Memory B cell (primary cell): ENCODE data around the gene TMEM131L.
"Not testable (repeated sequence)": the region's sequence is repeated elsewhere in the genome, so short reads cannot be mapped to it uniquely, and the experiment has no call there.

ENCODE experiments used
- ATAC-seq: fragments of 150-1000 bp; cut with Tn5 transposase; 2 replicates; pipeline ENCODE4 v1.10.0; 2021; ENCODE audit warnings: low read depth, mild to moderate bottlenecking, moderate library complexity
- DNase-seq, 2 donors: peaks; one replicate each; pipeline ENCODE4 v3.0.0; 2022; ENCODE audit warnings: low spot score in 2 of 2
- H3K27ac Mint-ChIP-seq: one replicate; pipeline ENCODE4 v1.8.0; 2022; ENCODE audit warnings: mild to moderate bottlenecking, moderate library complexity, mixed read lengths
- H3K27me3 Mint-ChIP-seq: one replicate; pipeline ENCODE4 v1.8.0; 2022; ENCODE audit warnings: mixed read lengths
- H3K36me3 Mint-ChIP-seq: one replicate; pipeline ENCODE4 v1.8.0; 2022; ENCODE audit warnings: mild to moderate bottlenecking, mixed read lengths
- H3K4me1 Mint-ChIP-seq: one replicate; pipeline ENCODE4 v1.8.0; 2022; ENCODE audit warnings: mixed read lengths
- H3K4me3 Mint-ChIP-seq: one replicate; pipeline ENCODE4 v1.8.0; 2022; ENCODE audit warnings: mild to moderate bottlenecking, moderate library complexity, mixed read lengths
- H3K9me3 Mint-ChIP-seq: one replicate; pipeline ENCODE4 v1.8.0; 2022; ENCODE audit warnings: mixed read lengths

Gene TMEM131L

DNA sequence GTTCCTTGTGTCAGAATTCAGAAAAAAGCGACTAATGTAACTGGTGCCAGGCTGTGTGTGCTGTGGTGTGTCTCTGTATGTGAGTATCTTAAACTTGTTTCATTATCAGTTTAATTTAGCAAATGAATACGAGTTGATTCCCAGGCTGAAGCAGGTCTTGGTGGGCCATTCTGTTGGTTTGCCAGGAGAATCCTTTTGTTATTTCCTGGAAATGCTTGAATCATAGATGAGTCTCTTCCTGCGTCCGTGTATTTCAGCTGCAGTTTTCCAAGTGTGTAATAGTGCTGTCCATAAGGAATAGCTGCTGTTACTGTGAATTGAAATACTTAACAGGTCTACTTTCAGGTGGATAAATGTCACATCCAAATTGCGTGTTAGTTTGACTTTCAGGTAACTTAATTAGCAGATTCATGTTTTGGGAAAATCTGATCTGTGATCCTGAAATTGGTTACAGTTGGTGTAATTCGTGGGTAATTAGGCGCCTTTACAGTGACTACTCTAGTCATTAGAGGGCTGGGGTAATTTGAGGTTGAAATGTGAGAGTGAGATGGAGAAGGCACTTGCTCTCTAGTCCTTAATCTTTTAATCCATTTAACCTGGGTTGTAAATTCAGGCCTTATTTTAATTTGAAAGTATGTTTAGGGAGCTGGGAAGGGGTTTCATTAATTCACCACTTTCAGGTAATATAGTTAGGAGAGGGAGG, 23.8 kb downstream of the TMEM131L start:
- H3K27me3 Mint-ChIP-seq: no peaks in the 10 kb centered on the region
- H3K9me3 Mint-ChIP-seq: no peaks in the 10 kb centered on the region
- ATAC-seq (no peak), DNase-seq (no peak)
- H3K4me1 Mint-ChIP-seq: peaks cover 64% of the 10 kb centered on the region
- peak overlapping the region; percentile 81 for H3K4me3 Mint-ChIP-seq
- H3K36me3 Mint-ChIP-seq: peaks cover 10% of the 10 kb centered on the region
- H3K27ac Mint-ChIP-seq: peak overlapping the region; percentile 93

- Mint-ChIP-seq H3K9me3 (no peaks in the 10 kb centered on the region), H3K27me3 (no peaks in the 10 kb centered on the region), H3K36me3 (peaks cover 10% of the 10 kb centered on the region), H3K27ac (peak overlapping the region; percentile 93), H3K4me3 (peak overlapping the region; percentile 81), H3K4me1 (peaks cover 65% of the 10 kb centered on the region)
- ATAC-seq: no peak
- DNase-seq: no peak
Measured at GRCh38 chr4:153490985-153491483, 24.9 kb downstream of the TMEM131L start.

DNA sequence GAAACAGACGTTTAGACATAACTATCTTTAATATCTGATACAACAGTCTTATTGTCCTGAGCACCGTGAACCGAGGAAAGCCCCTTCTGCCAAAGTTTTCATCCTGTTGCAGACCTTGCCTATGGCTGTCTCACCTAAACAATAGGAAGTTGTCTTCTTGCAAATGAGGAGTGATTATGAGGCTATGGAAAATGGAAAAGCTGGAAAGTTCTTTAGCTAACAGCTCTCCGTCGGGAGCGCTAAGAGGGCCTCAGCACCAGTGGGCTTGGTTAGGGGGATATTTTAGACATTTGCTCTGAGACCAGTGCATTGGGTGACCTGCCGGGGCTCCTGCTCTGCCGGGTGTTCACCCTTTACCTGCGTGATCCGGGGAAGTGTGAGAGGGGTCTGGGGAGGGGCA, 28.4 kb downstream of the TMEM131L start:
- Mint-ChIP-seq H3K4me3 (peak overlapping the region; percentile 68), H3K27ac (peak overlapping the region; percentile 89), H3K9me3 (no peaks in the 10 kb centered on the region), H3K36me3 (peaks cover 13% of the 10 kb centered on the region), H3K27me3 (no peaks in the 10 kb centered on the region), H3K4me1 (peaks cover 68% of the 10 kb centered on the region)
- no peak for ATAC-seq
- DNase-seq: no peak

DNA sequence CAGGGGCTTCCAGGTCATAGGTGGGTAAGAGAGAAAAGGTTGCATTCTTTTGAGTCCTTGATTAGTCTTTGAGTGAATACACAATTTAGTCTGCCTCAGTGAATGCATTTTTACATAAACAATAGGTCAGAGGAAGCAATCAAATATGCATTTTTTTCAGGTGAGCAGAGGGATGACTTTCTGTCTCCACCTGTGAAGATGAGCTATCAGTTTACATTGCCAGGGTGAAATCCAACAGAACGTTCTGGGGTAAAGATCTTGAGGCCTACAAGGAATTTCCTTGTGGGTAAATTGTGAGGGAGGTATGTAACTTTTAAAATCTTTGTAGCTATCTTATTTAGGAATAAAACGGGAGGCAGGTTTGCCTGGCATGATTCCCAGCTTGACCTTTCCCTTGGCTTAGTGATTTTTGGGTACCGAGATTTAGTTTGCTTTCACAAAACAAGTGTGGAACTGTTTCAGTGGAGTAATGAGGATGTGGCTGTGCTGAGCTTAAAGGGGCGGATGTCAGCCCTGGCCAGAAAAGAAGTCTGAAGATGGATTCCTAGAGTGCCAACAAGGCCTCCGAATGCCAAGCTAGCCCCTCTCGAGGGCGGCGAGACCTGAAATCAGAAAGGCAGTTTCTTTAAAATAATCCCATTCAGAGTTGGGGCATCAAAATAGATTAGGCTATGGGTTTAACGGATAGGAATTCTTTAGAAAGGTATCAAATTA, 29.5 kb downstream of the TMEM131L start:
- Mint-ChIP-seq H3K4me3 (peak overlapping the region; percentile 47), H3K36me3 (peaks cover 16% of the 10 kb centered on the region), H3K27me3 (no peaks in the 10 kb centered on the region), H3K9me3 (no peaks in the 10 kb centered on the region), H3K4me1 (peaks cover 70% of the 10 kb centered on the region), H3K27ac (peak overlapping the region; percentile 89)
- DNase-seq (no peak), ATAC-seq (no peak)

- DNase-seq: no peak
- Mint-ChIP-seq H3K27me3 (no peaks in the 10 kb centered on the region), H3K27ac (peak overlapping the region; percentile 89), H3K9me3 (no peaks in the 10 kb centered on the region), H3K36me3 (peaks cover 16% of the 10 kb centered on the region), H3K4me1 (peaks cover 71% of the 10 kb centered on the region), H3K4me3 (peak overlapping the region; percentile 50)
- ATAC-seq: peak; percentile 44
Measured at GRCh38 chr4:153497091-153497531, 31.0 kb downstream of the TMEM131L start.

- peaks cover 72% of the 10 kb centered on the region for H3K4me1 Mint-ChIP-seq
- ATAC-seq (peak; percentile 86), DNase-seq (no peak)
- H3K27me3 Mint-ChIP-seq: no peaks in the 10 kb centered on the region
- H3K27ac Mint-ChIP-seq: peak overlapping the region; percentile 89
- H3K4me3 Mint-ChIP-seq: peak overlapping the region; percentile 52
- no peaks in the 10 kb centered on the region for H3K9me3 Mint-ChIP-seq
- peaks cover 12% of the 10 kb centered on the region for H3K36me3 Mint-ChIP-seq
Measured at GRCh38 chr4:153497988-153498967, 32.1 kb downstream of the TMEM131L start.

DNA sequence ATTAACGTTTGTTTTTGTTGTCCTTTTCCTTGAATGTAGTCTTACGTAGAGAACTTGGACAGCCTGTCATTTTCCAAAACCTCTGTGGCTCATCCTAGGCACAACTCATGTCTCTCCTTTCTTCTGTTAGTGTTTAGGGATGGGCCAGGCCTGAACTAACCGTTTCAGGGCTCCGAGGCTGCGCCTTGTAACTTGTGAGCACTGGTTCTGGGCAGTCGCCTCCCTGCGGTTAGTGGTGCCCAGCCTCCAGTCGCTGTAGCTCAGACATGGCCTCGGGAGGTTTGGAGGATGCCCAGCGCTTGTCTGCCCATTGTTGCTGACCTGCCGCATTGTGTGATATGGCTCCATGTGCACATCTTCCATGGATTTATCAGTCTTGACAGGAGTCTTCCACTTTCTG, 32.8 kb downstream of the TMEM131L start:
- no peak for DNase-seq
- Mint-ChIP-seq H3K4me1 (peaks cover 70% of the 10 kb centered on the region), H3K36me3 (peaks cover 12% of the 10 kb centered on the region), H3K9me3 (no peaks in the 10 kb centered on the region), H3K4me3 (peak overlapping the region; percentile 43), H3K27ac (peak overlapping the region; percentile 89), H3K27me3 (no peaks in the 10 kb centered on the region)
- ATAC-seq: no peak

GRCh38 chr4:153501578-153501977, 35.4 kb downstream of the TMEM131L start:
- Mint-ChIP-seq H3K9me3 (no peaks in the 10 kb centered on the region), H3K27ac (no peak overlapping the region), H3K4me1 (peaks cover 60% of the 10 kb centered on the region), H3K36me3 (peaks cover 18% of the 10 kb centered on the region), H3K27me3 (no peaks in the 10 kb centered on the region), H3K4me3 (peak overlapping the region; percentile 14)
- ATAC-seq (no peak), DNase-seq (no peak)

DNA sequence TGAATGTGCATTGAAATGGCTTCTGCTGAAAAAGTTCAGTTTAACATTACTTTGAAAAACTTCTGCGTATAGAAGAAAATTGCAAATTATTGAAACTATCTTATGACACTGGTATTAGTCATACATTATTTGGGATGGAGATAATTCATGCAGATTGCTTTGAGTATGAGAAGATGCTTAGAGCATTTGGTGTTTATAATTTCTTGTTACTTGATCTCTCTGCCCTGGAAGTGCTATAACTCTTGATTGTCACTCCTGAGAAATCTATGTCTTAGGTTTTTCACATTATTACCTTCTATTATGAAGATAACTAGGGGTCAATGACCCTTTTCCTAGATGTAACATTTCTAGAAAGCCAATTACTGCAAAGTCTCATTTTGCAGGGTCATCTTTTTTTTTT, 36.4 kb downstream of the TMEM131L start:
- ATAC-seq (no peak), DNase-seq (no peak)
- no peaks in the 10 kb centered on the region for H3K9me3 Mint-ChIP-seq
- no peaks in the 10 kb centered on the region for H3K27me3 Mint-ChIP-seq
- H3K4me1 Mint-ChIP-seq: peaks cover 62% of the 10 kb centered on the region
- H3K4me3 Mint-ChIP-seq: no peak overlapping the region
- peak overlapping the region; percentile 67 for H3K27ac Mint-ChIP-seq
- peaks cover 18% of the 10 kb centered on the region for H3K36me3 Mint-ChIP-seq

GRCh38 chr4:153506341-153507309, 40.5 kb downstream of the TMEM131L start:
- Mint-ChIP-seq H3K4me3 (no peak overlapping the region), H3K36me3 (peaks cover 26% of the 10 kb centered on the region), H3K4me1 (peaks cover 49% of the 10 kb centered on the region), H3K9me3 (no peaks in the 10 kb centered on the region), H3K27me3 (no peaks in the 10 kb centered on the region), H3K27ac (peak overlapping the region; percentile 81)
- ATAC-seq (no peak), DNase-seq (no peak)

DNA sequence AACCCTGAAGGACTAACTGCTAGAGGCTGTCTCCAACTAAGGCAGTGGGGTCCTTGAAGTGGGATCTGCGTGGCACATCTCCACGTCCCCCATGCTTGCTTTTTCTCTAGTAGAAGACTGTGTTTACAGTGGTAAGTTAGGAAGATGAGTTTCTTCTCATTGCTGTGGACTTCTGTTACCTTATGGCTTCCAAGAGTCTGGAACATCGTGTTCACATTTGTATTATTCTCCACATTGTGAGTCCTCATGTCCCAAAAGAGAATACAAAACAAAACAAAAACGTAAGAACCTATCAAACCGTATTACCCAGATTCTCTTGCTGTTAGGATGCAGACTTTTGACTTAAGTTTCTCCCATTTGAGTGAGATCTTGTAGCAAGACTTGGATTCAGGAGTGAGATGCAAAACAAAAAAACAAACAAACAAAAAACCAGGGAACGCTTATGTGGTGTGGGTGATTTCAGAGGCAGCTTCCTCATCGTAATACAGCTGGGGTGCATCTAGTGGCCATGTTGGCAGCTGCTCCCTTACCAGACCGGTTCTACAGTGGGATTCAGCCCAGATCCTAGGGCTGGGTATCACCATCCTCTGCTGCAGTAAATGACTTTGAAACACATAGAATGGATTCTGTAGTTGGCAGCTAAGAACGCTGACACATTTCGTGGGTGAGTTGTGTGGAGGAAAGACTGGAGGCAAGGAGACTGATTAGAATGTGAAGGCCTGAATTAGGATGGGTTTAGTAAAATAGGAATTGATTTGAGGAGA, 41.3 kb downstream of the TMEM131L start:
- peaks cover 52% of the 10 kb centered on the region for H3K4me1 Mint-ChIP-seq
- DNase-seq (no peak), ATAC-seq (no peak)
- H3K36me3 Mint-ChIP-seq: peaks cover 30% of the 10 kb centered on the region
- no peaks in the 10 kb centered on the region for H3K9me3 Mint-ChIP-seq
- no peaks in the 10 kb centered on the region for H3K27me3 Mint-ChIP-seq
- H3K4me3 Mint-ChIP-seq: no peak overlapping the region
- H3K27ac Mint-ChIP-seq: peak overlapping the region; percentile 81

DNA sequence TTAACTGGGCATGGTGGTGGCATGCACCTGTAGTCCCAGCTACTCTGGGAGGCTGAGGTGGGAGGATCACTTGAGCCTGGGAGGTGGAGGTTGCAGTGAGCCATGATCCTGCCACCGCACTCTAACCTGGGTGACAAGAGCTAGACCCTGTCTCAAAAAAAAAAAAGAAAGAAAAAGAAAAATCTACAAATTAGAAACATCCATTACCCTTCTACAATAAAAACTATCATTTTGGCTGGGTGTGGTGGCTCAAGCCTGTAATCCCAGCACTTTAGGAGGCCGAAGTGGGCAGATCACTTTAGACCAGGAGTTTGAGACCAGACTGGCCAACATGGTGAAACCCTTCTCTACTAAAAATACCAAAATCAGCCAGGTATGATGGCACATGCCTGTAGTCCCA, 43.1 kb downstream of the TMEM131L start:
- DNase-seq, H3K9me3 Mint-ChIP-seq, ATAC-seq, H3K27me3 Mint-ChIP-seq, H3K4me3 Mint-ChIP-seq: not testable (repeated sequence)
- peaks cover 59% of the 10 kb centered on the region for H3K4me1 Mint-ChIP-seq
- peak overlapping the region; percentile 60 for H3K27ac Mint-ChIP-seq
- H3K36me3 Mint-ChIP-seq: peaks cover 30% of the 10 kb centered on the region
